WTC11 (cell line): Measurements from ENCODE around the gene GAB4.

Source experiments
- CBFB ChIP-seq: sonication (generic); formaldehyde crosslinking; IDR thresholded peaks from 2 replicates; pipeline ENCODE4 v1.8.1; 2022; ENCODE audit warnings: mild to moderate bottlenecking, low read depth, missing genetic modification reagents
- CTCF ChIP-seq: fragments of 200-600 bp; IDR thresholded peaks from 2 replicates; pipeline ENCODE4 v1.8.0; 2022; ENCODE audit warnings: antibody characterized with exemption
- FOXK1 ChIP-seq: sonication (generic); formaldehyde crosslinking; IDR thresholded peaks from 2 replicates; pipeline ENCODE4 v1.8.0; 2022; ENCODE audit warnings: mild to moderate bottlenecking, moderate library complexity, missing genetic modification reagents
- JUN ChIP-seq: sonication (generic); formaldehyde crosslinking; IDR thresholded peaks from 2 replicates; pipeline ENCODE4 v1.8.0; 2023; ENCODE audit warnings: mild to moderate bottlenecking, missing genetic modification reagents
- KAT7 ChIP-seq: sonication (generic); formaldehyde crosslinking; IDR thresholded peaks from 2 replicates; pipeline ENCODE4 v1.8.1; 2023; ENCODE audit warnings: missing genetic modification reagents, mild to moderate bottlenecking, borderline replicate concordance
- MAX ChIP-seq: sonication (generic); formaldehyde crosslinking; IDR thresholded peaks from 2 replicates; pipeline ENCODE4 v1.8.0; 2022; ENCODE audit warnings: mild to moderate bottlenecking, missing genetic modification reagents
- NFE2L1 ChIP-seq: sonication (generic); formaldehyde crosslinking; IDR thresholded peaks from 2 replicates; pipeline ENCODE4 v1.8.1; 2023; ENCODE audit warnings: missing genetic modification reagents
- TCF7 ChIP-seq: sonication (generic); formaldehyde crosslinking; IDR thresholded peaks from 2 replicates; pipeline ENCODE4 v1.8.0; 2022; ENCODE audit warnings: mild to moderate bottlenecking, low read depth, missing genetic modification reagents, moderate library complexity
- TEAD4 ChIP-seq: sonication (generic); formaldehyde crosslinking; IDR thresholded peaks from 2 replicates; pipeline ENCODE4 v1.8.0; 2022; ENCODE audit warnings: mild to moderate bottlenecking, missing genetic modification reagents
- ZNF138 ChIP-seq: sonication (generic); formaldehyde crosslinking; conservative IDR thresholded peaks from 2 replicates; pipeline ENCODE4 v1.8.1; 2022; ENCODE audit warnings: mild to moderate bottlenecking, moderate library complexity, missing genetic modification reagents
- ZNF512 ChIP-seq: sonication (generic); formaldehyde crosslinking; IDR thresholded peaks from 2 replicates; pipeline ENCODE4 v1.8.1; 2022; ENCODE audit warnings: missing genetic modification reagents, borderline replicate concordance

GRCh38 chr22:16970446-16970845 is 37.6 kb downstream of the GAB4 start:
- TF ChIP-seq CTCF (no peak), MAX (CRISPR knock-in tag) (no peak), ZNF138 (no peak), CBFB (CRISPR knock-in tag) (no peak), NFE2L1 (CRISPR knock-in tag) (no peak), ZNF512 (CRISPR knock-in tag) (no peak), KAT7 (CRISPR knock-in tag) (no peak), FOXK1 (CRISPR knock-in tag) (no peak), TEAD4 (CRISPR knock-in tag) (no peak), JUN (CRISPR knock-in tag) (no peak), TCF7 (CRISPR knock-in tag) (no peak)
